Activated CD8-positive, alpha-beta T cell treated with anti-CD3 and anti-CD28 coated beads, Interleukin-2, amount 10 ng/mL, durations not matched to agents 7 days and 5 days (primary cell): ENCODE measurements around the gene IFI16. TPM values are rescaled to one million over a fixed set of nuclear protein-coding genes. Genes with fewer than 3 reads are reported as not detected.

ENCODE experiments used
- ATAC-seq: fragments of 150-1000 bp; cut with Tn5 transposase; one replicate; pipeline ENCODE4 v1.10.0; 2021; ENCODE audit warnings: moderate library complexity
- CTCF ChIA-PET: fragments of 350-600 bp; sonication (Branson Sonifier 250); formaldehyde crosslinking; loops from one replicate; lab custom pipeline; 2021; ENCODE audit warnings: antibody characterized with exemption; lab: Charles Lee
- POLR2A ChIA-PET: fragments of 350-600 bp; sonication (Branson Sonifier 250); formaldehyde crosslinking; loops from one replicate; lab custom pipeline; 2021; ENCODE audit warnings: antibody characterized with exemption; lab: Charles Lee
- DNase-seq: peaks from one replicate; pipeline ENCODE4 v3.0.0-alpha.2; 2020
- H3K27ac Mint-ChIP-seq: one replicate; pipeline ENCODE4 v1.8.0; 2021; ENCODE audit warnings: mild to moderate bottlenecking, mixed read lengths
- H3K27me3 Mint-ChIP-seq: one replicate; pipeline ENCODE4 v1.8.0; 2021; ENCODE audit warnings: low read depth, mixed read lengths
- H3K36me3 Mint-ChIP-seq: one replicate; pipeline ENCODE4 v1.8.0; 2021; ENCODE audit warnings: low read depth, mixed read lengths
- H3K4me1 Mint-ChIP-seq: one replicate; pipeline ENCODE4 v1.8.0; 2021; ENCODE audit warnings: low read depth, mixed read lengths
- H3K4me3 Mint-ChIP-seq: one replicate; pipeline ENCODE4 v1.8.0; 2021; ENCODE audit warnings: mild to moderate bottlenecking, mixed read lengths
- H3K9me3 Mint-ChIP-seq: one replicate; pipeline ENCODE4 v1.8.0; 2022; ENCODE audit warnings: mixed read lengths; ENCODE audit not compliant: insufficient read depth
- total RNA-seq, 2 experiments: library from RNA; stranded (reverse); gene quantifications; one replicate each; pipeline ENCODE4 v1.2.3, GENCODE V29; 2021

Gene IFI16
- total RNA-seq: 100 to 1,000 TPM; 308 to 314 TPM

GRCh38 chr1:159009704-159010361 is at the start of gene IFI16:
Gene IFI16 (plus strand): TSS chr1:159009907. CDS start chr1:159014681, 4,774 bp downstream.
- H3K27me3 Mint-ChIP-seq: no peaks in the 10 kb centered on the region
- no peaks in the 10 kb centered on the region for H3K9me3 Mint-ChIP-seq
- ATAC-seq (peak; percentile 66), DNase-seq (peak; percentile 85)
- ChIA-PET CTCF (interaction anchor here (0.6 to 3.9 kb wide), 5 partner anchors 12 to 213 kb away, joined by 3 to 20 read pairs (median 5); partner anchors contain the start of gene AIM2), POLR2A (interaction anchor here (0.6 to 4.0 kb wide), 20 partner anchors 9 to 1698 kb away, joined by 3 to 84 read pairs (median 6); partner anchors contain the start of genes AIM2 and PYHIN1)
- peak within 1 kb of the TSS; percentile 94 for H3K27ac Mint-ChIP-seq
- H3K4me3 Mint-ChIP-seq: peak within 1 kb of the TSS; percentile 88
- H3K4me1 Mint-ChIP-seq: peaks cover 44% of the 10 kb centered on the region
- peaks cover 54% of the 10 kb centered on the region for H3K36me3 Mint-ChIP-seq

DNA sequence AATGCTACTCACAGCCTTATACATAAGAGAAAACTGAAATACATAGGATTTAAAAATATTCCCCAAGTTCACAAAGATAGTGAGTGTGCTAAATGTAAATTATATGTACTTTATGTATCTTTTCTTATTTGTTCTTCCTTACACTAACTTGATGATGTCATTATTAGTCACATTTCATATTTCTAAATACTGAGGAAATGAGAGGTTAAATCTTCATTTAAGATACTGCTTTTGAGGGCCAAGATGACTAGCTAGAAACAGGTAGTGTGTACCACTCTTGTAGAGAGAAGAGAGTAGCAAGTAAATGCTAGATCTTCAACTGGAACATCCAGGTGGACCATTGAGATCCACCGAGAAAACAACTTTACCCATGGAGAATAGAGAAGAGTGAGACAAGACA is 48.5 kb upstream of the IFI16 start:
- DNase-seq (no peak), ATAC-seq (no peak)
- Mint-ChIP-seq H3K27ac (no peak overlapping the region), H3K4me1 (no peaks in the 10 kb centered on the region), H3K36me3 (peaks cover 18% of the 10 kb centered on the region), H3K4me3 (no peak overlapping the region), H3K9me3 (no peaks in the 10 kb centered on the region), H3K27me3 (peaks cover 2% of the 10 kb centered on the region)
- CTCF ChIA-PET: no interaction called here
- POLR2A ChIA-PET: no interaction called here

DNA sequence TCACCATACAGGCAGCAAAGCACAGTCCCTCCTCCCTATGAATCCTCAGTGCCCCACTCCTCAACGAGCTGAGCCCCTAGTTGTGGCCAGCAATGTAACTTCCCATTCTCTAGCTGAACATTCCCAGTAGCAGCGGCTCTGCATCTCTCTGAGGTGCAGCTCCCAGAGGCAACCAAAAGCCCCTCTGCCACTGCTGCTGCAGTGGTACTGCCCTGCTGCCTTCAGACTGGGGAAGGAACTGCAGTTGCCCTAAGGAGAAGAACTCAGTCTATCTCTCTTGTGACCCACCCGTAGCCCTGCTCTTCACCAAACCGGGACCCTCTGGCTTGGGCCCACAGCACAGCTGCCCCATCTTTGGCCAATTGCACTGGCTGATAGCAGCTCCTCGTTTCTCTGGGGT is 46.7 kb upstream of the IFI16 start:
- POLR2A ChIA-PET: interaction anchor here (0.7 kb wide), 1 partner anchor 35 kb away, joined by 4 read pairs; no protein-coding TSS in a partner anchor
- no peaks in the 10 kb centered on the region for H3K9me3 Mint-ChIP-seq
- H3K4me1 Mint-ChIP-seq: no peaks in the 10 kb centered on the region
- DNase-seq: no peak
- CTCF ChIA-PET: no interaction called here
- H3K36me3 Mint-ChIP-seq: peaks cover 21% of the 10 kb centered on the region
- no peak overlapping the region for H3K27ac Mint-ChIP-seq
- ATAC-seq: no peak
- no peak overlapping the region for H3K4me3 Mint-ChIP-seq
- H3K27me3 Mint-ChIP-seq: peaks cover 9% of the 10 kb centered on the region

GRCh38 chr1:158969166-158969565 is 40.5 kb upstream of the IFI16 start:
- H3K27ac Mint-ChIP-seq: no peak overlapping the region
- ChIA-PET CTCF (no interaction called here), POLR2A (no interaction called here)
- no peaks in the 10 kb centered on the region for H3K9me3 Mint-ChIP-seq
- no peak for DNase-seq
- H3K4me1 Mint-ChIP-seq: no peaks in the 10 kb centered on the region
- ATAC-seq: no peak
- peaks cover 9% of the 10 kb centered on the region for H3K27me3 Mint-ChIP-seq
- H3K4me3 Mint-ChIP-seq: no peak overlapping the region
- H3K36me3 Mint-ChIP-seq: peaks cover 8% of the 10 kb centered on the region

GRCh38 chr1:158969855-158970254 is 39.9 kb upstream of the IFI16 start:
- Mint-ChIP-seq H3K27ac (no peak overlapping the region), H3K4me1 (no peaks in the 10 kb centered on the region), H3K27me3 (peaks cover 9% of the 10 kb centered on the region), H3K36me3 (peaks cover 4% of the 10 kb centered on the region), H3K9me3 (no peaks in the 10 kb centered on the region), H3K4me3 (no peak overlapping the region)
- ATAC-seq (no peak), DNase-seq (no peak)
- POLR2A ChIA-PET: no interaction called here
- CTCF ChIA-PET: interaction anchor here (1.0 to 1.2 kb wide), 2 partner anchors 9 to 29 kb away, joined by 3 read pairs; no protein-coding TSS in a partner anchor

DNA sequence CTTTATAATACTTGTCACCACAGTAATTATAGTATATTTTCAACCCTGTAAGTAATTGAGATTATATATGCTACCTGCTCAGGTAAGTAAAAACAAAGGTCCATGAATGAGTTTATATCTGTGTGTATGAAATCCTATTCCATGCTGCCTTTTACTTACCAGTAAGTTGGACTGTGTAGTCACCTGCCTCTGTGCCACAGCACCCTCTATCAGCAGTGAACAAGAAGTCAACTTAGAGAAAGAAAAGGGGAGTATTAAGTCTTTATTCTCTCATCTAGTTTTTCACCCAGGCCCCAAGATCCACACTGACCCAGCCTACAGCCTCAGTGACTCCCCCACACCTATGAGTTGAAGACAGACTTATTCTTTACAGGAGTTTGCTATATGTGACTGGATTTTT is 36.9 kb upstream of the IFI16 start:
- DNase-seq (no peak), ATAC-seq (no peak)
- POLR2A ChIA-PET: no interaction called here
- no peaks in the 10 kb centered on the region for H3K4me1 Mint-ChIP-seq
- no peak overlapping the region for H3K4me3 Mint-ChIP-seq
- H3K36me3 Mint-ChIP-seq: no peaks in the 10 kb centered on the region
- no peaks in the 10 kb centered on the region for H3K27me3 Mint-ChIP-seq
- no peaks in the 10 kb centered on the region for H3K9me3 Mint-ChIP-seq
- CTCF ChIA-PET: no interaction called here
- no peak overlapping the region for H3K27ac Mint-ChIP-seq

- ATAC-seq (no peak), DNase-seq (no peak)
- no peak overlapping the region for H3K27ac Mint-ChIP-seq
- no peak overlapping the region for H3K4me3 Mint-ChIP-seq
- ChIA-PET CTCF (interaction anchor here (1.0 to 1.8 kb wide), 3 partner anchors 22 to 772 kb away, joined by 3 to 5 read pairs (median 4); no protein-coding TSS in a partner anchor), POLR2A (no interaction called here)
- H3K4me1 Mint-ChIP-seq: no peaks in the 10 kb centered on the region
- H3K27me3 Mint-ChIP-seq: no peaks in the 10 kb centered on the region
- no peaks in the 10 kb centered on the region for H3K9me3 Mint-ChIP-seq
- H3K36me3 Mint-ChIP-seq: peaks cover 5% of the 10 kb centered on the region
These were observed 33.5 kb upstream of the IFI16 start for GRCh38 chr1:158976219-158976618.

DNA sequence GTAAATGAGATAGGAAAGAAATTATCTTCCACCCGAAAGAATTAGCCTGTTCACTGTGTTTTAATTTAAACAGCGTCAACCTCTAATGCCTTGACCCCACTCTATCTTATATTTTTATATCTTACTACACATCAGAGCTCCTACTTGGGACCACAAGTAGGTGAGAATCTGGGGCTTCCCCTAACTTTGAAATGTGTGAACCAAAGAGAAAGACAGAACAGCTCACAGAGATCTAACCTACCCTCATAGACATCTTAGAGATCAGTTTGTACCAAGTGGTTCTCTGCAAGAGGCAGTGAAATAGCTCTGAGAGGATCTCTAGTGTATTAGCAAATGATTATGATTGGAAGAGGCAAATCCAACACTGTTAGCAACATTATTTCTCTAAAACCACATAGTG is 31.0 kb upstream of the IFI16 start:
- H3K4me3 Mint-ChIP-seq: no peak overlapping the region
- peaks cover 3% of the 10 kb centered on the region for H3K27me3 Mint-ChIP-seq
- H3K9me3 Mint-ChIP-seq: peaks cover 3% of the 10 kb centered on the region
- ChIA-PET CTCF (interaction anchor here (1.4 to 1.5 kb wide), 2 partner anchors 8 to 20 kb away, joined by 3 to 5 read pairs; no protein-coding TSS in a partner anchor), POLR2A (no interaction called here)
- no peaks in the 10 kb centered on the region for H3K4me1 Mint-ChIP-seq
- no peak for DNase-seq
- peaks cover 18% of the 10 kb centered on the region for H3K36me3 Mint-ChIP-seq
- no peak for ATAC-seq
- H3K27ac Mint-ChIP-seq: no peak overlapping the region

DNA sequence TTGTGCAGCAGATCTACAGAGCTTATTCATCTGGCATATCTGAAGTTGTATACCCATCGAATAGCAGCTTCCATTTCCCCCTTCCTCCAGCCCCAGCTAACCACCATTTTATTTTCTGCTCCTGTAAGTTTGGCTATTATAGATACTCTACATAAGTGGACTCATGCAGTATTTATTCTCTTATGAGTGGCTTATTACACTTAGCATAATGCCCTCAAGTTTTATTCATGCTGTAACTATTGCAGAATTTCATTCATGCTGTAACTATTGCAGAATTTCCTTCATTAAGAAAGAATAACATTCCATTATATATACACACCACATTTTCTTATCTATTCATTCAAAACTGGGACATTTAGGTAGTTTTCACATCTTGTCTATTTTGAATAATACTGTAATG is 30.5 kb upstream of the IFI16 start:
- DNase-seq (no peak), ATAC-seq (no peak)
- H3K36me3 Mint-ChIP-seq: peaks cover 20% of the 10 kb centered on the region
- ChIA-PET POLR2A (no interaction called here), CTCF (interaction anchor here (1.4 to 1.5 kb wide), 2 partner anchors 9 to 19 kb away, joined by 3 to 5 read pairs; no protein-coding TSS in a partner anchor)
- no peaks in the 10 kb centered on the region for H3K4me1 Mint-ChIP-seq
- H3K27ac Mint-ChIP-seq: no peak overlapping the region
- no peak overlapping the region for H3K4me3 Mint-ChIP-seq
- H3K9me3 Mint-ChIP-seq: peaks cover 3% of the 10 kb centered on the region
- H3K27me3 Mint-ChIP-seq: peaks cover 3% of the 10 kb centered on the region

DNA sequence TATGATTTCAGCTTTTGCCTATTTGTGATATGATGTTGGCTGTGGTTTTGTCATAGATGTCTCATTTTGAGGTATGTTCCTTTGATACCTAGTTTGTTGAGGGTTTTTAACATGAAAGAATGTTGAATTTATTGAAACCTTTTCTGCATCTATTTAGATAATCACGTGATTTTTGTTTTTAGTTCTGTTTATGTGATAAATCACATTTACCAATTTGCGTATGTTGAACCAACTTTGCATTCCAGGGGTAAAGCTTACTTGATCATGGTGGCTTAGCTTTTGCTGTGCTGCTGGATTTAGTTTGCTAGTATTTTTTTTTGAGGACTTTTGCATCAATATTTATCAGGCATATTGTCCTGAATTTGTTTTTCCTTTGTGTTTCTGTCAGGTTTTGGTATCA is 26.5 kb upstream of the IFI16 start:
- DNase-seq (no peak), ATAC-seq (no peak)
- ChIA-PET POLR2A (no interaction called here), CTCF (no interaction called here)
- Mint-ChIP-seq H3K36me3 (peaks cover 29% of the 10 kb centered on the region), H3K27me3 (peaks cover 4% of the 10 kb centered on the region), H3K4me1 (no peaks in the 10 kb centered on the region), H3K9me3 (peaks cover 8% of the 10 kb centered on the region), H3K4me3 (no peak overlapping the region), H3K27ac (no peak overlapping the region)

DNA sequence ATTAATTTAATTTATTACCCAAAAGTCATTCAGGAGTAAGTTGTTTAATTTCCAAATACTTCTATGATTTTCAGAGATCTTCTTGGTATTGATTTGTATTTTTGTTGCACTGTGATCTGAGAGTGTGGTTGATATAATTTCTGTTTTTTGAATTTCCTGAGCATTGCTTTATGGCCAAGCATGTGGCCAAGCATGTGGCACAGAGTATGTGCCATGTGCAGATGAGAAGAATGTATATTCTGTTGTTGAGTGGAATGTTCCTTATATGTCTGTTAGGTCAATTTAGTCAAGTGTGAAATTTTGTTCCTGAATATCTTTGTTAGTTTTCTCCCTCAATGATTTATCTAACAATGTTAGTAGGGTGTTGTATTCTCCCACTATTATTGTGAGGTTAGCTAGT is 25.3 kb upstream of the IFI16 start:
- peaks cover 4% of the 10 kb centered on the region for H3K27me3 Mint-ChIP-seq
- ChIA-PET CTCF (interaction anchor here (1.0 kb wide), 1 partner anchor 75 kb away, joined by 3 read pairs; no protein-coding TSS in a partner anchor), POLR2A (no interaction called here)
- H3K9me3 Mint-ChIP-seq: peaks cover 8% of the 10 kb centered on the region
- no peak overlapping the region for H3K4me3 Mint-ChIP-seq
- H3K36me3 Mint-ChIP-seq: peaks cover 30% of the 10 kb centered on the region
- DNase-seq (no peak), ATAC-seq (no peak)
- H3K27ac Mint-ChIP-seq: no peak overlapping the region
- no peaks in the 10 kb centered on the region for H3K4me1 Mint-ChIP-seq

DNA sequence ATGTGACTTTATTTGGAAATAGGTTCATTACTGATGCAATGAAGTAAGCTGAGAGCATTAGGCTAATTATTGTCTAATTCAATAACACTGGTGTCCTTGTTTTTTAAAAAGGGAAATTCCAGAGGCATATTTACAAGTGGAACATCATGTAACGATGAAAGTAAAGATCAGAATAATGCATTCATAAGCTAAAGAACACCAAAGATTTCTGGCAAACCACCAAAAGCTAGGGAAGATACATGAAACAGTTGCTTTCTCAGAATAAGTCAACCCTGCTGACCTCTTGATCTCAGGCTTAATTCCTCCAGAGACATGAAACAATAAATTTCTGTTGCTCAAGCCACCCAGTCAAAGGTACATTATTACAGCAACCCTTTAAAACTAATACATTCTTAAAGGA is 20.3 kb upstream of the IFI16 start:
- H3K4me1 Mint-ChIP-seq: no peaks in the 10 kb centered on the region
- no peak for DNase-seq
- ChIA-PET POLR2A (no interaction called here), CTCF (no interaction called here)
- no peak overlapping the region for H3K4me3 Mint-ChIP-seq
- ATAC-seq: no peak
- no peak overlapping the region for H3K27ac Mint-ChIP-seq
- H3K27me3 Mint-ChIP-seq: peaks cover 2% of the 10 kb centered on the region
- peaks cover 5% of the 10 kb centered on the region for H3K9me3 Mint-ChIP-seq
- peaks cover 23% of the 10 kb centered on the region for H3K36me3 Mint-ChIP-seq
